ENCODE results near the gene SKA1. TPM values are rescaled to one million over a fixed set of nuclear protein-coding genes. Genes with fewer than 3 reads are reported as not detected.
"Not testable (repeated sequence)": the region's sequence is repeated elsewhere in the genome, so short reads cannot be mapped to it uniquely, and the experiment has no call there.

SKA1 gene
- total and polyA plus RNA-seq, 4 donors, result 3.5 to 4.8 (median 3.8) TPM

DNA sequence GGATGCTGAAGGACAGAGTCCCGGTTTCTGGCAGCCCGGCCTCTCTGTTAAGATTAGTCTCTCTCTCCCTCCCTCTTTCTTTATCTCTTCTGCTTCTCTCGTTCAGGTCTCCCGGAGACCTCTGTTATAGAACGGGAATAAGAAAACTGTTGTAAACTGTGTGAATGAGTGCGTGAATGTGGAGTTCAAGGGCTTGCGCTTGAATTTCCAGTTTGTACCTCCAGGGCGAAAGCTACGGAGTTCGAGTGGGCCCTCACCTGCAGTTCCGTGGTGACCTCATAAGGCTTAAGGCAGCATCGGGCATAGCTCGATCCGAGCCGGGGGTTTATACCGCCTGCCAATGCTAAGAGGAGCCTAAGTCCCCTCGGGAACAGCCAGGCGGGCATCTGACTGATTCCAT is 26.4 kb downstream of the SKA1 start:
- no peak overlapping the region for H3K27ac ChIP-seq (ENCODE audit: low read depth, low read length)
- H3K27me3 ChIP-seq (ENCODE audit: control insufficient read depth, insufficient read depth, low read length), result peaks cover 34% of the 10 kb centered on the region
- 63% methylated on average over 13 of the region's 18 CpGs for WGBS (ENCODE audit: insufficient coverage)

GRCh38 chr18:50401888-50402287 is 27.0 kb downstream of the SKA1 start:
- WGBS (ENCODE audit: insufficient coverage), result 22% methylated on average over 20 of the region's 21 CpGs
- Histone ChIP-seq H3K4me1 (ENCODE audit: control insufficient read depth, insufficient read depth, low read length) (peaks cover 8% of the 10 kb centered on the region), H3K27ac (ENCODE audit: low read depth, low read length) (no peak overlapping the region), H3K36me3 (ENCODE audit: control insufficient read depth, insufficient read depth, low read length) (no peaks in the 10 kb centered on the region), H3K27me3 (ENCODE audit: control insufficient read depth, insufficient read depth, low read length) (peaks cover 34% of the 10 kb centered on the region), H3K4me3 (ENCODE audit: low read depth, low read length) (no peak overlapping the region), H3K9me3 (ENCODE audit: control insufficient read depth, insufficient read depth, low read length) (no peaks in the 10 kb centered on the region)
- DNase-seq (ENCODE audit: low read depth in 4 of 6, low spot score in 6 of 6), result peak in 1 of 6 donors; percentile 6

More for the DNA sequence above, 26.4 kb downstream of the SKA1 start:
- DNase-seq (ENCODE audit: low read depth in 4 of 6, low spot score in 6 of 6), result no peak
- Histone ChIP-seq H3K9me3 (ENCODE audit: control insufficient read depth, insufficient read depth, low read length) (no peaks in the 10 kb centered on the region), H3K36me3 (ENCODE audit: control insufficient read depth, insufficient read depth, low read length) (no peaks in the 10 kb centered on the region), H3K4me1 (ENCODE audit: control insufficient read depth, insufficient read depth, low read length) (peaks cover 8% of the 10 kb centered on the region), H3K4me3 (ENCODE audit: low read depth, low read length) (no peak overlapping the region)

DNA sequence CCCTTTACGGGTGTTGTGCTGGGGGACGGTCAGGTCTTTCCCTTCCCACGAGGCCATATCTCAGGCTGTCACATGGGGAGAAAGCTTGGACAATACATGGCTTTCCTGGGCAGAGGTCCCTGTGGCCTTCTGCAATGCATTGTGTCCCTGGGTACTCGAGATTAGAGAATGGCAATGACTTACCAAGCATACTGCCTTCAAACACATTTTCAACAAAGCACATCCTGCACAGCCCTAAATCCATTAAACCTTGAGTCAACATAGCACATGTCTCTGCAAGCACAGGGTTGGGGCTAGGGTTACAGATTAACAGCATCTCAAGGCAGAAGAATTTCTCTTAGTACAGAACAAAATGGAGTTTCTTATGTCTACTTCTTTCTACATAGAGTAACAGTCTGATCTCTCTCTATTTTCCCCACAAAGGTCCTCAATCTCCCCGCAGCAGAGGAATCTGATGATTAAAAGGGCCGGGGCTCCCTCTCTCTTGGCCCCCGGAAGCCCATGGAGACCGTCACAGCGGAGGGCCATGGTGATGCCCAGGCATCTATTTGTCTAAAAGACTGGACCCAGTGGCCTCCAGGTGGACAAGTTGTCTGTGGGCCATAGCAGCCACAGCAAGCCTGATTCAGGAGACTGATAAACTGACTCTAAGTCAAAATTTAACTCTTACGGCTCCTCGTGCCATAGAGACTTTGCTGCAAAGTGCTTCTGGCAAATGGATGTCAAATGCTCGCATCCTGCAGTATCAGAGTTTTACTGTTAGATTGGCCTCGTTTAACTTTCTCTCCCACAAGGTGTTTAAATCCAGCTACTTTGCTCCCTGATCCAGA is 30.1 kb downstream of the SKA1 start:
- H3K4me3 ChIP-seq (ENCODE audit: low read depth, low read length); H3K36me3 ChIP-seq (ENCODE audit: control insufficient read depth, insufficient read depth, low read length); H3K27ac ChIP-seq (ENCODE audit: low read depth, low read length); H3K4me1 ChIP-seq (ENCODE audit: control insufficient read depth, insufficient read depth, low read length); DNase-seq (ENCODE audit: low read depth in 4 of 6, low spot score in 6 of 6); H3K9me3 ChIP-seq (ENCODE audit: control insufficient read depth, insufficient read depth, low read length): not testable (repeated sequence)
- 64% methylated on average over 12 of the region's 13 CpGs for WGBS (ENCODE audit: insufficient coverage)
- peaks cover 27% of the 10 kb centered on the region for H3K27me3 ChIP-seq (ENCODE audit: control insufficient read depth, insufficient read depth, low read length)

GRCh38 chr18:50405582-50406271 is 30.9 kb downstream of the SKA1 start:
- DNase-seq (ENCODE audit: low read depth in 4 of 6, low spot score in 6 of 6), result peak in 4 of 6 donors; percentile 26 to 89 (median 50)
- no peaks in the 10 kb centered on the region for H3K36me3 ChIP-seq (ENCODE audit: control insufficient read depth, insufficient read depth, low read length)
- WGBS (ENCODE audit: insufficient coverage), result 20% methylated on average over 15 of the region's 17 CpGs
- H3K9me3 ChIP-seq (ENCODE audit: control insufficient read depth, insufficient read depth, low read length), result no peaks in the 10 kb centered on the region
- peaks cover 8% of the 10 kb centered on the region for H3K4me1 ChIP-seq (ENCODE audit: control insufficient read depth, insufficient read depth, low read length)
- H3K27ac ChIP-seq (ENCODE audit: low read depth, low read length), result no peak overlapping the region
- no peak overlapping the region for H3K4me3 ChIP-seq (ENCODE audit: low read depth, low read length)
- H3K27me3 ChIP-seq (ENCODE audit: control insufficient read depth, insufficient read depth, low read length), result peaks cover 23% of the 10 kb centered on the region

DNA sequence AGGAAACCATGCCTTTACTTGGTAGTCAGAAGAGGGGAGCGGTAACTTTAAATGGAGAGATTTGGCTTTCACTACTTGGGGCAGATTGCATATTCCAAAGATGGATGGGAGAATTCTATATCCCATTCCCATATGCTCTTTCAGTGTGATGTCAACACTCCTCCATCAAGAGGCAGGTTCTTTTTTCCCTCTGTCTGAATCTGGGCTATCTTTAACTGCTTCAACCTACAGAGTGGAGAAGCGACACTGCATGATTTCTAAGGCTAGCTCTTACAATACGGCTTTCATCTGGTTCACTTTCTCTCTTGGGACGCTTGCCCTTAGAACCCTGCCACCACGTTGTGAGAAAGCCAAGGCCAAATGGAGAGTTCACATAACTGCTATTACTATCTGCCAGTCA is 34.4 kb downstream of the SKA1 start:
- Histone ChIP-seq H3K27ac (ENCODE audit: low read depth, low read length) (no peak overlapping the region), H3K36me3 (ENCODE audit: control insufficient read depth, insufficient read depth, low read length) (no peaks in the 10 kb centered on the region), H3K27me3 (ENCODE audit: control insufficient read depth, insufficient read depth, low read length) (peaks cover 2% of the 10 kb centered on the region), H3K4me3 (ENCODE audit: low read depth, low read length) (no peak overlapping the region), H3K4me1 (ENCODE audit: control insufficient read depth, insufficient read depth, low read length) (peaks cover 5% of the 10 kb centered on the region), H3K9me3 (ENCODE audit: control insufficient read depth, insufficient read depth, low read length) (no peaks in the 10 kb centered on the region)
- DNase-seq (ENCODE audit: low read depth in 4 of 6, low spot score in 6 of 6), result peak in 1 of 6 donors; percentile 63
- WGBS (ENCODE audit: insufficient coverage), result 55% methylated on average over 4 of the region's 5 CpGs

DNA sequence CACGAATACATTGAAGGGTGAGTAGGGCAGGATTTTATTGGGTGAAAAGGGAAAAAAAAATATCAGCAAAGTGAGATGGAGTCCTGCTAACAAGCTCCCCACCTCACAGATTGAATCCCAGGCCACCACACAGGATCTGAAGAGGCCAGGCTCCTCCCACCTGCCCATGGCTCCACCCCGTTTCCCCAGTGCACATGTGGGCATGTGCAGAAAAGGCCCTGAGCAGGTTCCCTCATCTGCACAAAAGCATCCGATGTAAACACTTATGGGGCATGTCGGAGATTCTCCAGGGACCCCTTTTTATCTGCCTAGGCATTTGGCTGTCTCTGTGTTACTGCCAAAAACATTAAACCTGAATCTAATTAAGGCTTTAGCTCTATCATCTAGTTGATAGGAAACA is 35.2 kb downstream of the SKA1 start:
- no CpG with 5 or more reads among the region's 4 CpGs for WGBS (ENCODE audit: insufficient coverage)
- H3K9me3 ChIP-seq (ENCODE audit: control insufficient read depth, insufficient read depth, low read length), result no peaks in the 10 kb centered on the region
- no peak overlapping the region for H3K4me3 ChIP-seq (ENCODE audit: low read depth, low read length)
- H3K27ac ChIP-seq (ENCODE audit: low read depth, low read length), result no peak overlapping the region
- no peak for DNase-seq (ENCODE audit: low read depth in 4 of 6, low spot score in 6 of 6)
- H3K36me3 ChIP-seq (ENCODE audit: control insufficient read depth, insufficient read depth, low read length), result no peaks in the 10 kb centered on the region
- peaks cover 2% of the 10 kb centered on the region for H3K27me3 ChIP-seq (ENCODE audit: control insufficient read depth, insufficient read depth, low read length)
- peaks cover 5% of the 10 kb centered on the region for H3K4me1 ChIP-seq (ENCODE audit: control insufficient read depth, insufficient read depth, low read length)

- Histone ChIP-seq H3K9me3 (ENCODE audit: control insufficient read depth, insufficient read depth, low read length) (no peaks in the 10 kb centered on the region), H3K4me1 (ENCODE audit: control insufficient read depth, insufficient read depth, low read length) (peaks cover 3% of the 10 kb centered on the region), H3K27me3 (ENCODE audit: control insufficient read depth, insufficient read depth, low read length) (peaks cover under 1% of the 10 kb centered on the region), H3K36me3 (ENCODE audit: control insufficient read depth, insufficient read depth, low read length) (no peaks in the 10 kb centered on the region), H3K27ac (ENCODE audit: low read depth, low read length) (no peak overlapping the region), H3K4me3 (ENCODE audit: low read depth, low read length) (no peak overlapping the region)
- DNase-seq (ENCODE audit: low read depth in 4 of 6, low spot score in 6 of 6), result no peak
- WGBS (ENCODE audit: insufficient coverage), result no CpG with 5 or more reads among the region's 1 CpG
These were observed 36.0 kb downstream of the SKA1 start for GRCh38 chr18:50410894-50411293.

GRCh38 chr18:50416832-50417231 is 42.0 kb downstream of the SKA1 start:
- not testable (repeated sequence) for DNase-seq (ENCODE audit: low read depth in 4 of 6, low spot score in 6 of 6); H3K27me3 ChIP-seq (ENCODE audit: control insufficient read depth, insufficient read depth, low read length); H3K4me3 ChIP-seq (ENCODE audit: low read depth, low read length); H3K27ac ChIP-seq (ENCODE audit: low read depth, low read length); H3K4me1 ChIP-seq (ENCODE audit: control insufficient read depth, insufficient read depth, low read length); H3K36me3 ChIP-seq (ENCODE audit: control insufficient read depth, insufficient read depth, low read length); H3K9me3 ChIP-seq (ENCODE audit: control insufficient read depth, insufficient read depth, low read length)
- WGBS (ENCODE audit: insufficient coverage), result no CpG with 5 or more reads among the region's 3 CpGs

GRCh38 chr18:50417705-50418104 is 42.9 kb downstream of the SKA1 start:
- not testable (repeated sequence) for H3K36me3 ChIP-seq (ENCODE audit: control insufficient read depth, insufficient read depth, low read length); H3K27me3 ChIP-seq (ENCODE audit: control insufficient read depth, insufficient read depth, low read length); H3K9me3 ChIP-seq (ENCODE audit: control insufficient read depth, insufficient read depth, low read length); H3K4me1 ChIP-seq (ENCODE audit: control insufficient read depth, insufficient read depth, low read length); H3K27ac ChIP-seq (ENCODE audit: low read depth, low read length); H3K4me3 ChIP-seq (ENCODE audit: low read depth, low read length); DNase-seq (ENCODE audit: low read depth in 4 of 6, low spot score in 6 of 6)
- 94% methylated on average over 13 of the region's 21 CpGs for WGBS (ENCODE audit: insufficient coverage)

- H3K27me3 ChIP-seq (ENCODE audit: control insufficient read depth, insufficient read depth, low read length), result no peaks in the 10 kb centered on the region
- H3K27ac ChIP-seq (ENCODE audit: low read depth, low read length), result no peak overlapping the region
- no peak for DNase-seq (ENCODE audit: low read depth in 4 of 6, low spot score in 6 of 6)
- no peaks in the 10 kb centered on the region for H3K9me3 ChIP-seq (ENCODE audit: control insufficient read depth, insufficient read depth, low read length)
- H3K4me1 ChIP-seq (ENCODE audit: control insufficient read depth, insufficient read depth, low read length), result no peaks in the 10 kb centered on the region
- no peaks in the 10 kb centered on the region for H3K36me3 ChIP-seq (ENCODE audit: control insufficient read depth, insufficient read depth, low read length)
- WGBS (ENCODE audit: insufficient coverage), result no CpG with 5 or more reads among the region's 2 CpGs
- H3K4me3 ChIP-seq (ENCODE audit: low read depth, low read length), result no peak overlapping the region
These were observed 43.8 kb downstream of the SKA1 start for GRCh38 chr18:50418650-50419049.

Data from spinal cord (tissue), 10 donors.